GM12878 (cell line): ENCODE data around the gene IL37. TPM values are rescaled to one million over a fixed set of nuclear protein-coding genes. Genes with fewer than 3 reads are reported as not detected.

Experiments
- ATAC-seq: fragments of 200-7000 bp; cut with Tn5 transposase; 3 replicates; pipeline ENCODE4 v1.9.1; 2020; ENCODE audit warnings: mild to moderate bottlenecking, moderate library complexity
- BruUV-seq: library from RNA; stranded (reverse); fragments of 400-500 nt; replicated peaks from 2 replicates; lab custom pipeline; 2021; lab: Mats Ljungman, UMichigan
- CTCF ChIA-PET: fragments of 300-600 bp; sonication (Branson Sonifier 250); formaldehyde crosslinking; extraction: SDS; loops from one replicate; lab custom pipeline; 2021; ENCODE audit warnings: inconsistent platforms; lab: Yijun Ruan, JAX
- POLR2A ChIA-PET: fragments of 350-600 bp; formaldehyde crosslinking; extraction: SDS; loops from one replicate; lab custom pipeline; 2021; ENCODE audit warnings: inconsistent platforms; lab: Charles Lee
- RAD21 ChIA-PET: fragments of 300-600 bp; sonication (Branson Sonifier 250); formaldehyde crosslinking; loops from one replicate; lab custom pipeline; 2023; ENCODE audit warnings: antibody characterized with exemption; ENCODE audit not compliant: unreplicated experiment; lab: Charles Lee
- SMC1A ChIA-PET: fragments of 300-600 bp; sonication (Branson Sonifier 250); formaldehyde crosslinking; loops from one replicate; lab custom pipeline; 2023; ENCODE audit not compliant: unreplicated experiment, uncharacterized antibody; lab: Charles Lee
- DNase-seq: peaks from one replicate; pipeline ENCODE4 v3.0.0-alpha.2; 2011; ENCODE audit warnings: low read depth, low spot score
- FAIRE-seq: peaks from 3 replicates; lab custom pipeline; 2011; peaks lifted over from hg19 to GRCh38; lab: Jason Lieb, UNC
- H2AFZ ChIP-seq: 2 replicates; pipeline ENCODE4 v1.6.0; 2011; ENCODE audit warnings: low read depth, low read length, control low read depth; ENCODE audit not compliant: control insufficient read depth
- H3K27ac ChIP-seq: 2 replicates; pipeline ENCODE4 v1.5.1; 2011; ENCODE audit warnings: control low read depth; ENCODE audit not compliant: control insufficient read depth, insufficient read depth
- H3K27me3 ChIP-seq, 2 experiments: replicated peaks in 1 of 2; 2 replicates each; pipeline versions ENCODE4 v1.6.0 to v1.6.1; 2011; ENCODE audit warnings: low read length in 1 of 2; ENCODE audit not compliant: control insufficient read depth in 2 of 2, insufficient read depth in 2 of 2
- H3K36me3 ChIP-seq, 2 experiments: 2 replicates each; pipeline ENCODE4 v1.5.1; 2011; ENCODE audit warnings: low read length in 1 of 2; ENCODE audit not compliant: control insufficient read depth in 2 of 2, insufficient read depth in 2 of 2
- H3K4me1 ChIP-seq: 2 replicates; pipeline ENCODE4 v1.6.1; 2011; ENCODE audit warnings: mild to moderate bottlenecking, low read length, moderate library complexity, mixed read lengths; ENCODE audit not compliant: control insufficient read depth, insufficient read depth
- H3K4me2 ChIP-seq: 2 replicates; pipeline ENCODE4 v1.6.0; 2011; ENCODE audit warnings: control low read depth; ENCODE audit not compliant: control insufficient read depth, insufficient read depth
- H3K4me3 ChIP-seq: fragments of 200-600 bp; sonication (generic); 2 replicates; pipeline ENCODE4 v1.5.1; 2016
- H3K79me2 ChIP-seq: 2 replicates; pipeline ENCODE4 v1.6.0; 2011; ENCODE audit warnings: low read length; ENCODE audit not compliant: control insufficient read depth, insufficient read depth
- H3K9ac ChIP-seq: 2 replicates; pipeline ENCODE4 v1.8.0; 2011; ENCODE audit warnings: low read length, control low read depth, mixed read lengths; ENCODE audit not compliant: control insufficient read depth, insufficient read depth
- H3K9me3 ChIP-seq: replicated peaks from 3 replicates; pipeline ENCODE4 v1.5.1; 2011; ENCODE audit warnings: mild to moderate bottlenecking, low read length; ENCODE audit not compliant: control insufficient read depth, insufficient read depth
- H4K20me1 ChIP-seq: 2 replicates; pipeline ENCODE4 v1.6.0; 2011; ENCODE audit not compliant: control insufficient read depth, insufficient read depth
- ESRRA ChIP-seq: IDR thresholded peaks from 2 replicates; pipeline ENCODE4 v1.6.1; 2012; ENCODE audit warnings: mild to moderate bottlenecking, low read length, improper control_type of control experiment
- JUND ChIP-seq: IDR thresholded peaks from 2 replicates; pipeline ENCODE4 v1.6.1; 2012; ENCODE audit warnings: low read depth, mild to moderate bottlenecking, low read length, improper control_type of control experiment, moderate library complexity
- MYB ChIP-seq: fragments of 150-350 bp; IDR thresholded peaks from 2 replicates; pipeline ENCODE4 v1.6.1; 2014; ENCODE audit warnings: mild to moderate bottlenecking, low read depth, low read length, borderline replicate concordance
- SIN3A ChIP-seq: IDR thresholded peaks from 2 replicates; pipeline ENCODE4 v1.6.1; 2012; ENCODE audit warnings: low read depth, low read length, improper control_type of control experiment
- SMAD1 ChIP-seq: fragments of 450-650 bp; IDR thresholded peaks from 2 replicates; pipeline ENCODE4 v1.6.1; 2018; ENCODE audit warnings: mild to moderate bottlenecking, low read depth; ENCODE audit not compliant: partially characterized antibody
- SMAD5 ChIP-seq: IDR thresholded peaks from 2 replicates; pipeline ENCODE4 v1.6.1; 2016; ENCODE audit warnings: antibody characterized with exemption, low read depth
- WGBS: methylation state at CpG from one replicate; pipeline ENCODE4 v1.1.6; 2016; ENCODE audit warnings: low lambda C conversion rate; ENCODE audit not compliant: insufficient replicate concordance, insufficient coverage; ENCODE audit errors: missing lambda C conversion rate; 5-methylcytosine and 5-hydroxymethylcytosine counted together
- in situ Hi-C: fragments of 300-500 bp; cut with MboI; formaldehyde crosslinking; loops from 9 replicates; pipeline ENCODE4 v1.14.3; 2018; ENCODE audit warnings: mixed read lengths
- intact Hi-C: fragments of 100-400 bp; cut with micrococcal nuclease; formaldehyde crosslinking; loops from one replicate; pipeline ENCODE4 v1.14.2; 2022; ENCODE audit not compliant: unreplicated experiment
- polyA plus RNA-seq, 11 experiments: library from polyadenylated mRNA; depleted of rRNA in 4 of 11; unstranded in 6 of 11; stranded (reverse) in 5 of 11; fragments of >200 nt; fragmentation: Nextera tagmentation in 4 of 11; fragmentation: Illumina TruSeq in 1 of 11; extraction: Ambion mirVana in 4 of 11; extraction: Trizol in 1 of 11; gene quantifications; 1 replicate in 1 of 11; 2 replicates in 10 of 11; pipeline versions ENCODE4 v1.2.1 to v1.2.3, GENCODE V29; 2011 to 2016; ENCODE audit warnings: inconsistent platforms in 2 of 11, missing spikeins in 2 of 11, low read depth in 1 of 11
- total RNA-seq, 4 experiments: library from RNA; depleted of rRNA in 3 of 4; stranded (reverse); fragments of >200 nt in 3 of 4; fragmentation: Illumina TruSeq in 1 of 4; extraction: Trizol in 1 of 4; gene quantifications; 2 replicates each; pipeline versions ENCODE4 v1.2.1 to v1.2.3, GENCODE V29; 2013 to 2021
- TF ChIP-seq, protein P1 (sequence below): fragments of 450-650 bp; formaldehyde crosslinking; IDR thresholded peaks from 2 replicates; pipeline ENCODE4 v1.4.0; 2022; ENCODE audit warnings: mild to moderate bottlenecking, moderate library complexity
- TF ChIP-seq, protein P2 (sequence below): fragments of 450-650 bp; IDR thresholded peaks from 2 replicates; pipeline ENCODE4 v1.6.1; 2017; ENCODE audit warnings: low read depth, mild to moderate bottlenecking, moderate library complexity
- TF ChIP-seq, protein P3 (sequence below): fragments of 450-650 bp; IDR thresholded peaks from 2 replicates; pipeline ENCODE4 v1.6.1; 2014; ENCODE audit warnings: mild to moderate bottlenecking

Gene IL37
- total and polyA plus RNA-seq, 10 of the 15 experiments (the other 5 are each of a cell fraction or from before 2014, with no cell fraction given), result 0.41 to 0.54 TPM; not detected in 8

DNA sequence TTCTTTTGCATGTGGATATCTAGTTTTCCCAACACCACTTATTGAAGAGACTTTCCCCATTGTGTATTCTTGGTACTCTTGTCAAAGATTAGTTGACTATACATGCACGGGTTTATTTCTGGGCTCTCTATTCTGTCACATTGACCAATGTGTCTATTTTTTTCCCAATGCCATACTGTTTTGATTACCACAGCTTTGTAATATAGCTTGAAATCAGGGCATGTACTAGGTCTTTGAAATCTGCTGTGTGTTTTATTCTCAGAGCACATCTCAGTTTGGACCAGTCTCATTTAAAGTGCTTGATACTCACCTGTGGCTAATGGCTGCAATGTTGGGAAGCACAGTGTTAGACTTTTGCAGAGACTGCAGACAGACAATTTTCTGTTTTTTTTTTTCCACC is 34.0 kb downstream of the IL37 start:
- Histone ChIP-seq H3K9me3 (no peaks in the 10 kb centered on the region; the same call in 2 of the 3 replicates), H3K79me2 (no peaks in the 10 kb centered on the region), H3K36me3 (no peaks in the 10 kb centered on the region), H3K4me3 (no peak overlapping the region)
- intact Hi-C loops (no loop called here), in situ Hi-C loops (no loop called here)
- WGBS, result 29% methylated on average over 1 of the region's 1 CpG
- RAD21 ChIA-PET, result interaction anchor here (1.0 kb wide), 1 partner anchor 10 kb away, joined by 3 read pairs; no protein-coding TSS in a partner anchor
- FAIRE-seq (no peak), ATAC-seq (no peak)
- TF ChIP-seq SMAD1 (no peak), ESRRA (no peak), SIN3A (no peak), MYB (no peak), JUND (no peak), SMAD5 (no peak)
- TF ChIP-seq, protein P1, sequence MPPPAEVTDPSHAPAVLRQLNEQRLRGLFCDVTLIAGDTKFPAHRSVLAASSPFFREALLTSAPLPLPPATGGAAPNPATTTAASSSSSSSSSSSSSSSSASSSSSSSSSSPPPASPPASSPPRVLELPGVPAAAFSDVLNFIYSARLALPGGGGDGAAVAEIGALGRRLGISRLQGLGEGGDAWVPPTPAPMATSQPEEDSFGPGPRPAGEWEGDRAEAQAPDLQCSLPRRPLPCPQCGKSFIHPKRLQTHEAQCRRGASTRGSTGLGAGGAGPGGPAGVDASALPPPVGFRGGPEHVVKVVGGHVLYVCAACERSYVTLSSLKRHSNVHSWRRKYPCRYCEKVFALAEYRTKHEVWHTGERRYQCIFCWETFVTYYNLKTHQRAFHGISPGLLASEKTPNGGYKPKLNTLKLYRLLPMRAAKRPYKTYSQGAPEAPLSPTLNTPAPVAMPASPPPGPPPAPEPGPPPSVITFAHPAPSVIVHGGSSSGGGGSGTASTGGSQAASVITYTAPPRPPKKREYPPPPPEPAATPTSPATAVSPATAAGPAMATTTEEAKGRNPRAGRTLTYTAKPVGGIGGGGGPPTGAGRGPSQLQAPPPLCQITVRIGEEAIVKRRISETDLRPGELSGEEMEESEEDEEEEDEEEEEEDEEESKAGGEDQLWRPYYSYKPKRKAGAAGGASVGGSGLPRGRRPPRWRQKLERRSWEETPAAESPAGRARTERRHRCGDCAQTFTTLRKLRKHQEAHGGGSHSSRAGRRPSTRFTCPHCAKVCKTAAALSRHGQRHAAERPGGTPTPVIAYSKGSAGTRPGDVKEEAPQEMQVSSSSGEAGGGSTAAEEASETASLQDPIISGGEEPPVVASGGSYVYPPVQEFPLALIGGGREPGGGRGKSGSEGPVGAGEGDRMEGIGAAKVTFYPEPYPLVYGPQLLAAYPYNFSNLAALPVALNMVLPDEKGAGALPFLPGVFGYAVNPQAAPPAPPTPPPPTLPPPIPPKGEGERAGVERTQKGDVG (CRISPR knock-in tag), result no peak
- TF ChIP-seq, protein P2, sequence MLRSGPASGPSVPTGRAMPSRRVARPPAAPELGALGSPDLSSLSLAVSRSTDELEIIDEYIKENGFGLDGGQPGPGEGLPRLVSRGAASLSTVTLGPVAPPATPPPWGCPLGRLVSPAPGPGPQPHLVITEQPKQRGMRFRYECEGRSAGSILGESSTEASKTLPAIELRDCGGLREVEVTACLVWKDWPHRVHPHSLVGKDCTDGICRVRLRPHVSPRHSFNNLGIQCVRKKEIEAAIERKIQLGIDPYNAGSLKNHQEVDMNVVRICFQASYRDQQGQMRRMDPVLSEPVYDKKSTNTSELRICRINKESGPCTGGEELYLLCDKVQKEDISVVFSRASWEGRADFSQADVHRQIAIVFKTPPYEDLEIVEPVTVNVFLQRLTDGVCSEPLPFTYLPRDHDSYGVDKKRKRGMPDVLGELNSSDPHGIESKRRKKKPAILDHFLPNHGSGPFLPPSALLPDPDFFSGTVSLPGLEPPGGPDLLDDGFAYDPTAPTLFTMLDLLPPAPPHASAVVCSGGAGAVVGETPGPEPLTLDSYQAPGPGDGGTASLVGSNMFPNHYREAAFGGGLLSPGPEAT, result no peak
- TF ChIP-seq, protein P3, sequence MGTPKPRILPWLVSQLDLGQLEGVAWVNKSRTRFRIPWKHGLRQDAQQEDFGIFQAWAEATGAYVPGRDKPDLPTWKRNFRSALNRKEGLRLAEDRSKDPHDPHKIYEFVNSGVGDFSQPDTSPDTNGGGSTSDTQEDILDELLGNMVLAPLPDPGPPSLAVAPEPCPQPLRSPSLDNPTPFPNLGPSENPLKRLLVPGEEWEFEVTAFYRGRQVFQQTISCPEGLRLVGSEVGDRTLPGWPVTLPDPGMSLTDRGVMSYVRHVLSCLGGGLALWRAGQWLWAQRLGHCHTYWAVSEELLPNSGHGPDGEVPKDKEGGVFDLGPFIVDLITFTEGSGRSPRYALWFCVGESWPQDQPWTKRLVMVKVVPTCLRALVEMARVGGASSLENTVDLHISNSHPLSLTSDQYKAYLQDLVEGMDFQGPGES, result no peak
- TF ChIP-seq, all 136 proteins: peak for 0
- H4K20me1 ChIP-seq, result no peaks in the 10 kb centered on the region
- SMC1A ChIA-PET, result interaction anchor here (1.0 to 1.2 kb wide), 3 partner anchors 195 to 316 kb away, joined by 3 to 4 read pairs (median 4); no protein-coding TSS in a partner anchor
- BruUV-seq, result no TSS peak
- CTCF ChIA-PET, result interaction anchor here (1.0 to 7.1 kb wide), 4 partner anchors 10 to 197 kb away, joined by 3 to 390 read pairs (median 50); no protein-coding TSS in a partner anchor
- H3K9ac ChIP-seq, result no peak overlapping the region
- H3K27me3 ChIP-seq, result 0 out of 4 replicates have a peak, but pooled peaks cover 0 to 6% of the 10 kb centered on the region in 2 experiments
- POLR2A ChIA-PET, result no interaction called here
- DNase-seq, result no peak
- H3K27ac ChIP-seq, result no peak overlapping the region
- H2AFZ ChIP-seq, result no peak overlapping the region
- H3K4me2 ChIP-seq, result no peak overlapping the region
- no peaks in the 10 kb centered on the region for H3K4me1 ChIP-seq
